NCI-H2196 treated with DMSO at 0.1 percent for 48 hours (cell line): ENCODE data around the gene SLC25A33.
"Not testable (repeated sequence)": the region's sequence is repeated elsewhere in the genome, so short reads cannot be mapped to it uniquely, and the experiment has no call there.

Experiments used
- DNase-seq: peaks from one replicate; lab custom pipeline; 2025; ENCODE audit not compliant: unreplicated experiment; lab: John Stamatoyannopoulos, UW

Gene SLC25A33

GRCh38 chr1:9538669-9539164 is 548 bp upstream of the SLC25A33 start:
- DNase-seq: no peak

GRCh38 chr1:9539829-9540550 is 725 bp downstream of the SLC25A33 start:
- no peak for DNase-seq

- DNase-seq: no peak
These were observed 3.2 kb downstream of the SLC25A33 start for GRCh38 chr1:9542430-9542829.

- DNase-seq: no peak
These were observed 5.7 kb downstream of the SLC25A33 start for GRCh38 chr1:9544926-9545325.

- no peak for DNase-seq
These were observed 10.8 kb downstream of the SLC25A33 start for GRCh38 chr1:9549955-9550546.

GRCh38 chr1:9551984-9552383 is 12.7 kb downstream of the SLC25A33 start:
- DNase-seq: no peak

- no peak for DNase-seq
These were observed 14.5 kb downstream of the SLC25A33 start for GRCh38 chr1:9553736-9554144.

GRCh38 chr1:9555942-9556341 is 16.7 kb downstream of the SLC25A33 start:
- DNase-seq: no peak

GRCh38 chr1:9557624-9558023 is 18.4 kb downstream of the SLC25A33 start:
- no peak for DNase-seq

- no peak for DNase-seq
These were observed 19.1 kb downstream of the SLC25A33 start for GRCh38 chr1:9558271-9558945.

- no peak for DNase-seq
These were observed 19.8 kb downstream of the SLC25A33 start for GRCh38 chr1:9558946-9559545.

GRCh38 chr1:9559673-9560072 is 20.4 kb downstream of the SLC25A33 start:
- no peak for DNase-seq

GRCh38 chr1:9560090-9560489 is 20.8 kb downstream of the SLC25A33 start:
- DNase-seq: not testable (repeated sequence)

GRCh38 chr1:9561429-9561828 is 22.2 kb downstream of the SLC25A33 start:
- peak; percentile 55 for DNase-seq

- DNase-seq: no peak
These were observed 30.0 kb downstream of the SLC25A33 start for GRCh38 chr1:9569267-9569666.

GRCh38 chr1:9570886-9571529 is 31.7 kb downstream of the SLC25A33 start:
- not testable (repeated sequence) for DNase-seq

GRCh38 chr1:9573723-9574122 is 34.5 kb downstream of the SLC25A33 start:
- DNase-seq: no peak

GRCh38 chr1:9575486-9575885 is 36.2 kb downstream of the SLC25A33 start:
- no peak for DNase-seq

GRCh38 chr1:9576903-9577302 is 37.6 kb downstream of the SLC25A33 start:
- no peak for DNase-seq

GRCh38 chr1:9577423-9577822 is 38.2 kb downstream of the SLC25A33 start:
- DNase-seq: no peak

- DNase-seq: no peak
These were observed 41.7 kb downstream of the SLC25A33 start for GRCh38 chr1:9580942-9581341.
